ENCODE data around the gene PPP1R27. TPM values are rescaled to one million over a fixed set of nuclear protein-coding genes. Genes with fewer than 3 reads are reported as not detected.
A peak's percentile ranks its signal among the peaks of the same experiment; 100 is the strongest.

Gene PPP1R27
- total and polyA plus RNA-seq, 8 donors: 0.19 to 1.5 (median 1.1) TPM; not detected in 5

- no peak for DNase-seq
- intact Hi-C loops (cut with DNase I): no loop called here
- 66 to 81% methylated on average over 7 of the region's 7 CpGs for WGBS, 2 donors
These were observed 25.3 kb downstream of the PPP1R27 start for GRCh38 chr17:81809556-81809998.

GRCh38 chr17:81808778-81809555 is 25.9 kb downstream of the PPP1R27 start:
- Histone ChIP-seq H3K9me3 (no peaks in the 10 kb centered on the region), H3K36me3 (no peaks in the 10 kb centered on the region), H3K27me3 (peaks cover 0 to under 1% (median 0%) of the 10 kb centered on the region in 4 donors), H3K4me1 (peaks cover 0 to 10% (median 7%) of the 10 kb centered on the region in 3 donors), H3K27ac (no peak overlapping the region), H3K4me3 (no peak overlapping the region)
- 59 to 74% methylated on average over 20 of the region's 20 CpGs for WGBS, 2 donors
- intact Hi-C loops (cut with DNase I): no loop called here
- no peak for FAIRE-seq
- DNase-seq: peak in 2 of 6 donors; percentile 27 to 53
- TF ChIP-seq CTCF (IDR thresholded peaks at IDR 0.05): no peak
- ATAC-seq: no peak

More at GRCh38 chr17:81809556-81809998, 25.3 kb downstream of the PPP1R27 start:
- Histone ChIP-seq H3K4me3 (no peak overlapping the region), H3K4me1 (peaks cover 0 to 5% (median under 1%) of the 10 kb centered on the region in 3 donors), H3K9me3 (no peaks in the 10 kb centered on the region), H3K36me3 (no peaks in the 10 kb centered on the region), H3K27me3 (no peaks in the 10 kb centered on the region), H3K27ac (no peak overlapping the region)
- no peak for FAIRE-seq
- TF ChIP-seq CTCF (IDR thresholded peaks at IDR 0.05): no peak
- ATAC-seq: no peak

- no peak for TF ChIP-seq CTCF (IDR thresholded peaks at IDR 0.05)
- H3K4me3 ChIP-seq: no peak overlapping the region
- peaks cover 0 to 11% (median 10%) of the 10 kb centered on the region in 3 donors for H3K4me1 ChIP-seq
- no peak for ATAC-seq
- intact Hi-C loops (cut with DNase I): no loop called here
- H3K36me3 ChIP-seq: no peaks in the 10 kb centered on the region
- peaks cover 0 to 8% (median 2%) of the 10 kb centered on the region in 4 donors for H3K27me3 ChIP-seq
- FAIRE-seq: no peak
- 48 to 63% methylated on average over 13 of the region's 13 CpGs for WGBS, 2 donors
- H3K27ac ChIP-seq: no peak overlapping the region
- peak in 2 of 6 donors; percentile 24 to 69 for DNase-seq
- no peaks in the 10 kb centered on the region for H3K9me3 ChIP-seq
These were observed 27.0 kb downstream of the PPP1R27 start for GRCh38 chr17:81807839-81808238.

- intact Hi-C loops (cut with DNase I): no loop called here
- no peak for TF ChIP-seq CTCF (IDR thresholded peaks at IDR 0.05)
- Histone ChIP-seq H3K36me3 (no peaks in the 10 kb centered on the region), H3K4me3 (no peak overlapping the region), H3K9me3 (no peaks in the 10 kb centered on the region), H3K4me1 (peaks cover 0 to 11% (median 10%) of the 10 kb centered on the region in 3 donors), H3K27me3 (peaks cover 0 to 8% (median 2%) of the 10 kb centered on the region in 4 donors), H3K27ac (no peak overlapping the region)
- peak in 1 of 6 donors; percentile 60 for DNase-seq
- 40 to 44% methylated on average over 18 of the region's 18 CpGs for WGBS, 2 donors
- no peak for FAIRE-seq
- ATAC-seq: no peak
These were observed 27.6 kb downstream of the PPP1R27 start for GRCh38 chr17:81807210-81807719.

Data from pancreas (tissue), 10 donors.